CD14-positive monocyte (primary cell): ENCODE results near the gene CENPQ. TPM values are rescaled to one million over a fixed set of nuclear protein-coding genes. Genes with fewer than 3 reads are reported as not detected.

Source experiments
- DNase-seq, 3 donors: peaks; one replicate each; pipeline ENCODE4 v3.0.0-alpha.2; 2011 to 2022
- H2AFZ ChIP-seq: 2 replicates; pipeline ENCODE4 v1.6.0; 2012; ENCODE audit warnings: mild to moderate bottlenecking, low read depth, low read length, inconsistent platforms; ENCODE audit not compliant: insufficient read depth, poor library complexity, severe bottlenecking
- H3K27ac ChIP-seq, 2 donors: 1 replicate in 1 of 2; 2 replicates in 1 of 2; pipeline ENCODE4 v1.5.1; 2012 to 2013; ENCODE audit warnings: low read length in 2 of 2, control low read depth in 1 of 2, inconsistent platforms in 1 of 2, low read depth in 1 of 2, mild to moderate bottlenecking in 1 of 2
- H3K27me3 ChIP-seq, 2 donors: one replicate each; pipeline versions ENCODE4 v1.6.0 to v1.6.1; 2011 to 2013; ENCODE audit warnings: low read length in 2 of 2; ENCODE audit not compliant: control insufficient read depth in 2 of 2, insufficient read depth in 2 of 2
- H3K36me3 ChIP-seq, 2 donors: replicated peaks in 1 of 2; 1 replicate in 1 of 2; 2 replicates in 1 of 2; pipeline versions ENCODE4 v1.5.1 to v1.6.1; 2012 to 2013; ENCODE audit warnings: low read length in 2 of 2, control low read depth in 1 of 2, inconsistent platforms in 1 of 2, mild to moderate bottlenecking in 1 of 2; ENCODE audit not compliant: insufficient read depth in 2 of 2, control insufficient read depth in 1 of 2
- H3K4me1 ChIP-seq, 2 donors: 1 replicate in 1 of 2; 2 replicates in 1 of 2; pipeline versions ENCODE4 v1.5.1 to v1.6.1; 2012 to 2013; ENCODE audit warnings: low read length in 2 of 2, control low read depth in 1 of 2, inconsistent platforms in 1 of 2, mild to moderate bottlenecking in 1 of 2, moderate library complexity in 1 of 2; ENCODE audit not compliant: insufficient read depth in 2 of 2, control insufficient read depth in 1 of 2
- H3K4me2 ChIP-seq: replicated peaks from 2 replicates; pipeline ENCODE3; 2012; ENCODE audit warnings: low read length, moderate library complexity, mild to moderate bottlenecking; ENCODE audit not compliant: poor library complexity, severe bottlenecking; ENCODE audit errors: extremely low read depth
- H3K4me3 ChIP-seq, 3 experiments: fragments of 200-600 bp in 1 of 3; sonication (generic) in 1 of 3; replicated peaks in 1 of 3; 1 replicate in 2 of 3; 2 replicates in 1 of 3; pipeline ENCODE4 v1.5.1; 2011 to 2013; ENCODE audit warnings: low read length in 3 of 3, mild to moderate bottlenecking in 3 of 3, control low read depth in 2 of 3, low read depth in 2 of 3, inconsistent platforms in 1 of 3, moderate library complexity in 1 of 3
- H3K79me2 ChIP-seq: 2 replicates; pipeline ENCODE4 v1.6.0; 2012; ENCODE audit warnings: mild to moderate bottlenecking, control low read depth, inconsistent platforms, low read length, moderate library complexity; ENCODE audit not compliant: insufficient read depth
- H3K9ac ChIP-seq: 2 replicates; pipeline ENCODE4 v1.6.0; 2017; ENCODE audit warnings: low read length, mild to moderate bottlenecking; ENCODE audit not compliant: insufficient read depth, poor library complexity, severe bottlenecking
- H3K9me3 ChIP-seq, 2 donors: replicated peaks in 1 of 2; 1 replicate in 1 of 2; 2 replicates in 1 of 2; pipeline versions ENCODE4 v1.5.1 to v1.6.1; 2012 to 2013; ENCODE audit warnings: low read length in 2 of 2, control low read depth in 1 of 2; ENCODE audit not compliant: control insufficient read depth in 1 of 2, insufficient read depth in 1 of 2
- H4K20me1 ChIP-seq: 2 replicates; pipeline ENCODE4 v1.6.0; 2012; ENCODE audit warnings: mild to moderate bottlenecking, low read length, control low read depth, moderate library complexity; ENCODE audit not compliant: insufficient read depth
- H3K27ac Mint-ChIP-seq, 7 donors: one replicate each; pipeline ENCODE4 v1.8.0; 2020; ENCODE audit warnings: mild to moderate bottlenecking in 7 of 7, mixed read lengths in 7 of 7, moderate library complexity in 6 of 7, inconsistent platforms in 2 of 7
- H3K27me3 Mint-ChIP-seq, 3 donors: one replicate each; pipeline ENCODE4 v1.8.0; 2021 to 2022; ENCODE audit warnings: low read depth in 3 of 3, mild to moderate bottlenecking in 3 of 3, mixed read lengths in 3 of 3, moderate library complexity in 3 of 3, inconsistent platforms in 1 of 3
- H3K36me3 Mint-ChIP-seq, 2 donors: one replicate each; pipeline ENCODE4 v1.8.0; 2020; ENCODE audit warnings: mixed read lengths in 2 of 2, inconsistent platforms in 1 of 2, mild to moderate bottlenecking in 1 of 2
- H3K4me1 Mint-ChIP-seq: one replicate; pipeline ENCODE4 v1.8.0; 2020; ENCODE audit warnings: mild to moderate bottlenecking, mixed read lengths
- H3K4me3 Mint-ChIP-seq, 2 donors: one replicate each; pipeline ENCODE4 v1.8.0; 2020; ENCODE audit warnings: mild to moderate bottlenecking in 2 of 2, mixed read lengths in 2 of 2, moderate library complexity in 1 of 2
- H3K9me3 Mint-ChIP-seq, 7 donors: one replicate each; pipeline ENCODE4 v1.8.0; 2020 to 2022; ENCODE audit warnings: mixed read lengths in 7 of 7, mild to moderate bottlenecking in 6 of 7, moderate library complexity in 6 of 7, inconsistent platforms in 2 of 7
- WGBS: methylation state at CpG from one replicate; pipeline ENCODE4 v1.1.5; 2013; ENCODE audit warnings: missing lambda C conversion rate; ENCODE audit not compliant: insufficient coverage; 5-methylcytosine and 5-hydroxymethylcytosine counted together
- intact Hi-C, 2 donors: fragments of 100-400 bp; cut with micrococcal nuclease; formaldehyde crosslinking; loops; one replicate each; pipeline versions ENCODE4 v1.15.0 to v1.15.1; 2023
- polyA plus RNA-seq, 3 donors: library from polyadenylated mRNA; depleted of rRNA in 1 of 3; unstranded in 2 of 3; stranded (reverse) in 1 of 3; fragments of 300-500 nt in 2 of 3; fragments of >200 nt in 1 of 3; fragmentation: Illumina TruSeq in 2 of 3; gene quantifications; 1 replicate in 2 of 3; 2 replicates in 1 of 3; pipeline ENCODE4 v1.2.3, GENCODE V29; 2012 to 2021
- TF ChIP-seq, protein P1 (sequence below): fragments of 200-600 bp; IDR thresholded peaks from one replicate; pipeline ENCODE4 v1.8.0; 2022; ENCODE audit warnings: antibody characterized with exemption, mild to moderate bottlenecking

The CENPQ gene
- polyA plus RNA-seq, 3 donors = 0.87 to 3.3 (median 3.0) TPM

DNA sequence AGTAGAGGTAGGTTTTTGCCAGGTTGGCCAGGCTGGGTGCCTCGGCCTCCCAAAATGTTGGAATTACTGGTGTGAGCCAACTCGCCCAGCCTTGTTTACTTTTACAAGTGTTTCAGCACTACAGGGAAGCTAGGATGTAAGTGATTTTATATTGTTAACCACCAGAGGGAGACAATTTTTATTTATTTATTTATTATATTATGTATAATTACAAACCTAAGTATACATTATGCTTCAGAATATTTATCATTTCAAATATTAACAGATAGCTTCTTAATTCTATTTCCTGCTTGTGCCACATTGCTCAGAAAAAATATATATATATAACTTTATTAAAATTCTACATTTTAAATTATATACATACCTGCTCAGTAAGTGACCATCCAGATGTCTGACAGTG lies 9.9 kb upstream of the CENPQ start:
- no peak overlapping the region for H3K27ac Mint-ChIP-seq
- TF ChIP-seq, protein P1, sequence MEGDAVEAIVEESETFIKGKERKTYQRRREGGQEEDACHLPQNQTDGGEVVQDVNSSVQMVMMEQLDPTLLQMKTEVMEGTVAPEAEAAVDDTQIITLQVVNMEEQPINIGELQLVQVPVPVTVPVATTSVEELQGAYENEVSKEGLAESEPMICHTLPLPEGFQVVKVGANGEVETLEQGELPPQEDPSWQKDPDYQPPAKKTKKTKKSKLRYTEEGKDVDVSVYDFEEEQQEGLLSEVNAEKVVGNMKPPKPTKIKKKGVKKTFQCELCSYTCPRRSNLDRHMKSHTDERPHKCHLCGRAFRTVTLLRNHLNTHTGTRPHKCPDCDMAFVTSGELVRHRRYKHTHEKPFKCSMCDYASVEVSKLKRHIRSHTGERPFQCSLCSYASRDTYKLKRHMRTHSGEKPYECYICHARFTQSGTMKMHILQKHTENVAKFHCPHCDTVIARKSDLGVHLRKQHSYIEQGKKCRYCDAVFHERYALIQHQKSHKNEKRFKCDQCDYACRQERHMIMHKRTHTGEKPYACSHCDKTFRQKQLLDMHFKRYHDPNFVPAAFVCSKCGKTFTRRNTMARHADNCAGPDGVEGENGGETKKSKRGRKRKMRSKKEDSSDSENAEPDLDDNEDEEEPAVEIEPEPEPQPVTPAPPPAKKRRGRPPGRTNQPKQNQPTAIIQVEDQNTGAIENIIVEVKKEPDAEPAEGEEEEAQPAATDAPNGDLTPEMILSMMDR = peak; percentile 66
- WGBS = no CpG with 5 or more reads among the region's 2 CpGs
- no peaks in the 10 kb centered on the region for H4K20me1 ChIP-seq
- peaks cover 48 to 75% of the 10 kb centered on the region in 2 donors for H3K36me3 ChIP-seq
- no peaks in the 10 kb centered on the region for H3K9me3 ChIP-seq
- H3K36me3 Mint-ChIP-seq = peaks cover 45 to 54% of the 10 kb centered on the region in 2 donors
- no peak overlapping the region for H3K27ac ChIP-seq
- no peak for DNase-seq
- no peaks in the 10 kb centered on the region for H3K27me3 Mint-ChIP-seq
- no peak overlapping the region for H3K9ac ChIP-seq
- H2AFZ ChIP-seq = no peak overlapping the region
- no peaks in the 10 kb centered on the region for H3K27me3 ChIP-seq
- H3K4me1 Mint-ChIP-seq = no peaks in the 10 kb centered on the region
- H3K4me2 ChIP-seq = no peak overlapping the region
- no peak overlapping the region for H3K4me3 ChIP-seq
- H3K9me3 Mint-ChIP-seq = no peaks in the 10 kb centered on the region
- H3K79me2 ChIP-seq = no peaks in the 10 kb centered on the region
- intact Hi-C loops = no loop called here
- no peak overlapping the region for H3K4me3 Mint-ChIP-seq
- no peaks in the 10 kb centered on the region for H3K4me1 ChIP-seq

- TF ChIP-seq, protein P1 = no peak
- peaks cover 33 to 44% of the 10 kb centered on the region in 2 donors for H3K36me3 Mint-ChIP-seq
- Histone ChIP-seq H3K9ac (no peak overlapping the region), H3K4me2 (no peak overlapping the region), H3K27ac (no peak overlapping the region), H3K4me1 (peaks cover 0 to 6% of the 10 kb centered on the region in 2 donors), H2AFZ (no peak overlapping the region), H3K36me3 (peaks cover 33 to 68% of the 10 kb centered on the region in 2 donors), H3K4me3 (no peak overlapping the region), H4K20me1 (no peaks in the 10 kb centered on the region), H3K79me2 (peaks cover 4% of the 10 kb centered on the region), H3K9me3 (no peaks in the 10 kb centered on the region), H3K27me3 (no peaks in the 10 kb centered on the region)
- H3K27ac Mint-ChIP-seq = no peak overlapping the region
- peaks cover 10% of the 10 kb centered on the region for H3K4me1 Mint-ChIP-seq
- intact Hi-C loops = no loop called here
- H3K4me3 Mint-ChIP-seq = no peak overlapping the region
- no CpG with 5 or more reads among the region's 3 CpGs for WGBS
- no peaks in the 10 kb centered on the region for H3K9me3 Mint-ChIP-seq
- no peaks in the 10 kb centered on the region for H3K27me3 Mint-ChIP-seq
- no peak for DNase-seq
These were observed 8.1 kb upstream of the CENPQ start for GRCh38 chr6:49454787-49455709.
